AG09319 (cell line): ENCODE data around the gene TTC23L.
"Not testable (repeated sequence)": the region's sequence is repeated elsewhere in the genome, so short reads cannot be mapped to it uniquely, and the experiment has no call there.

Experiments used
- DNase-seq: peaks from one replicate; pipeline ENCODE4 v3.0.0-alpha.2; 2010; ENCODE audit warnings: low read depth; ENCODE audit errors: extremely low read depth
- TF ChIP-seq, protein P1 (sequence below): IDR thresholded peaks from 2 replicates; pipeline ENCODE4 v1.5.1; 2011; ENCODE audit warnings: low read depth, mild to moderate bottlenecking, inconsistent platforms, low read length, moderate library complexity

TTC23L gene

DNA sequence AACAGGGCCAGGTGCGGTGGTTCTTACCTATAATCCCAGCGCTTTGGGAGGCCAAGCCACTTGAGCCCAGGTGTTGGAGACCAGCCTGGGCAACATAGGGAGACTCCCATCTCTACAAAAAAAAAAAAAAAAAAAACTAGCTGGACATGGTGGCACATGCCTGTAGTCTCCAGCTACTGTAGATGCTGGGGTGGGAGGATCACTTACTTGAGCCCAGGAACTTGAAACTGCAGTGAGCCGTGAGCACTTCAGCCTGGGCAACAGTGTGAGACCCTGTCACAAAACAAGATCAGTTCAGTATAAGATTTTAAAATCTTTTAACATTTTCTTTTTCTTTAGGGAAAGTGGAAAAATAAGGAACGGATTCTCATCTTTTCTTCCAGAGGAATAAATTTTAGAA, 79.1 kb downstream of the TTC23L start:
- TF ChIP-seq, protein P1, sequence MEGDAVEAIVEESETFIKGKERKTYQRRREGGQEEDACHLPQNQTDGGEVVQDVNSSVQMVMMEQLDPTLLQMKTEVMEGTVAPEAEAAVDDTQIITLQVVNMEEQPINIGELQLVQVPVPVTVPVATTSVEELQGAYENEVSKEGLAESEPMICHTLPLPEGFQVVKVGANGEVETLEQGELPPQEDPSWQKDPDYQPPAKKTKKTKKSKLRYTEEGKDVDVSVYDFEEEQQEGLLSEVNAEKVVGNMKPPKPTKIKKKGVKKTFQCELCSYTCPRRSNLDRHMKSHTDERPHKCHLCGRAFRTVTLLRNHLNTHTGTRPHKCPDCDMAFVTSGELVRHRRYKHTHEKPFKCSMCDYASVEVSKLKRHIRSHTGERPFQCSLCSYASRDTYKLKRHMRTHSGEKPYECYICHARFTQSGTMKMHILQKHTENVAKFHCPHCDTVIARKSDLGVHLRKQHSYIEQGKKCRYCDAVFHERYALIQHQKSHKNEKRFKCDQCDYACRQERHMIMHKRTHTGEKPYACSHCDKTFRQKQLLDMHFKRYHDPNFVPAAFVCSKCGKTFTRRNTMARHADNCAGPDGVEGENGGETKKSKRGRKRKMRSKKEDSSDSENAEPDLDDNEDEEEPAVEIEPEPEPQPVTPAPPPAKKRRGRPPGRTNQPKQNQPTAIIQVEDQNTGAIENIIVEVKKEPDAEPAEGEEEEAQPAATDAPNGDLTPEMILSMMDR = no peak
- DNase-seq = no peak

DNA sequence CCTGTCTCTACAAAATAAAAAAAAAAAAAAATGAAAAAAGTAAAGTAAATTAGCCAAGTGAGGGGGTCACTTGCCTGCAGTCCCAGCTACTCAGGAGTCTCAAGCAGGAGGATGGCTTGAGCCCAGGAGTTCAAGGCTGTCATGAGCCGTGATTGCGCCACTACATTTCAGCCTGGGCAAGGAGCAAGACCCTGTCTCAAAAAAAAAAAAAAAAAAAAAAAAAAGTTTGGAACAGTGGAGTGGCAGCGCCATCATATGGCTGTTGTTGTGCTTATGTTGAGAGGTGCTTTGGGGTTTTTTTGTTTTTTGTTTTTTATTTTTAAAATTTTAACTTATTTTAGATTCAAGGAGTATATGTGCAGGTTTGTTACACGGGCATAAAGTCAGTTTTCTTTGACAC, 80.1 kb downstream of the TTC23L start:
- TF ChIP-seq, protein P1 = no peak; the same call in 1 of the 2 replicates
- no peak for DNase-seq

DNA sequence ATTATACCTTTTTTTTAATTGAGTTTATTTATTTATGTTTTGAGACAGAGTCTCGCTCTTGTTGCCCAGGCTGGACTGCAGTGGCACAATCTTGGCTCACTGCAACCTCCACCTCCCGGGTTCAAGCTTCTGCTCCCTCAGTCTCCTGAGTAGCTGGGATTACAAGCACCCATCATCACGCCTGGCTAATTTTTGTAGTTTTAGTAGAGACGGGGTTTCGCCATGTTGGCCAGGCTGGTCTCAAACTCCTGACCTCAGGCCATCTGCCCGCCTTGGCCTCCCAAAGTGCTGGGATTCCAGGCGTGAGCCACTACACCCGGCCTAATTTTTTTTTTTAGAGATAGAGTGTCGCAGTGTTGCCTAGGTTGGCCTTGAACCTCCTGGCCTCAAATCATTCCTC, 84.3 kb downstream of the TTC23L start:
- not testable (repeated sequence) for DNase-seq

DNA sequence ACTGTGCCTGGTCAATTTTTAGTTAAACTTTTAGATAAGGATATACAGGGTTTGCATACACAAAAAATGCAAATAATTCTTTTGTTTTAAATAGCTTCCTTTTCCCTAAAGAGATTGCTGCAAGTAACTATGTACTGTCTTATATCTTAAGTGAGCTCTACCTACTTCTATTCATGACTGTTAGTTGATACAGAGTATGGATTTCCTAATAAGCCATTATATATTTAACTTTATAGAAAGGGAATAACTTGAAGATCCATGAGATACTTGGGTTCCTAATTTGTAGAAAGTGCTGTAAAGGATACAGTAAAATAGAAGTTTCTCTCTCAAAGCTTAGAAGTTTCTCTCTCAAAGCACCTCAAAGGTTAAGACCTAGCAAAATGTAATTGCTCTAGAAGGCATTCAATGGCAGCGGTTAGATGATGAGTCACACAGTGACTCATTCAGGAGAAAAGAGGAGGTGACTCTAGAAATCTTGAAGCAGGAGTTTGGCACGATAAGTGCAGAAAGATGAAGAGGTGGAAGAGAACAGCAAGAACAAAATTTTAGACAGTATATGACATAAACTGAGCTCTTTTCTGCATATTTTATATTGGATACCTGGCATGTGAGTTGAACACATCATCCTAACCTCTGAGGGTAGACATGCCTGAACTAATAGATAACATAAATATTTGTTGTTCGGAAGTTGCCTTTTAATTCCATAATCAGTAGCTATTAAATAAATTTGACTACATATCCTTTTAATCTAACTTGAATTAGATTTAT, 84.9 kb downstream of the TTC23L start:
- TF ChIP-seq, protein P1 = no peak
- DNase-seq = peak; percentile 35

DNA sequence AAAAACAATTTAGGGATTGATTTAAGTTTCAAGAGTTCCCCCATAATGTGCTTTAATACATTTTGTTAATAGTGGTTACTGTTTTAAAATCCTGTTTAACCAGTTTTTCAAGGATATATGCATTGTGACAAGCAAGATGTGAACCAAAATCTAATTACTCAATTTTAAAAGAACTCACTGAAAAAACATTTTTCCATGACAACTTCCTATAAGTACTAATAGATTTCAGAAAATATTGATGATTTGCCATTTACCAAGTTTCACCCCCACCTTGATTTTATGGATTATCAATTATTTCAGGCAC, 85.5 kb downstream of the TTC23L start:
- TF ChIP-seq, protein P1 = no peak

DNA sequence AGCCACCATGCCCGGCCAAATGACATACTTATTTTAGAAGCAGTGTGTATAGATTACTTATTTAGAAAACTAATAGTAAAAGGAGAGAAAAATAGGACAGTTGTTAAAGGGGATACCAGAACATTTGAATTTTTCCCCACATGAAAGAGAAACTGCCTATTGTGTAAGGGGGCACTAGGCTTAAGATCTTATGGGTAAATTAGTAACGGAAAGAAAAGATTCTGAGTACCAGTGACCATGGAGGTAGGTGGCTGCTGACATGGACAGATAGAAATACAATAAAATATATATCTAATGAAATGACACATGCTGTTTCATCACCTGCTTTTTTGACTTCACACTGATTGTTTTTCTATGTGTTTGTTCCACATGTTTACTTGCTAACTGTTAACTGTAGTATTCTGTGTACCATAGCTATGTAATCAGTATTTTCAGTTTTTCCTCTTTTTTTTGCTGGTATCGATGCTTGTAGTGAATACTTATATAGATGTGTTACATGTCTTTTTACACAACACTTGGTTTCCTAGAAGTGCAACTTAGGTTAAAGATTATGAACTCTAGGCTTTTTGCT, 87.4 kb downstream of the TTC23L start:
- TF ChIP-seq, protein P1 = no peak
- DNase-seq = no peak

More for the DNA sequence above, 85.5 kb downstream of the TTC23L start:
- DNase-seq = no peak

DNA sequence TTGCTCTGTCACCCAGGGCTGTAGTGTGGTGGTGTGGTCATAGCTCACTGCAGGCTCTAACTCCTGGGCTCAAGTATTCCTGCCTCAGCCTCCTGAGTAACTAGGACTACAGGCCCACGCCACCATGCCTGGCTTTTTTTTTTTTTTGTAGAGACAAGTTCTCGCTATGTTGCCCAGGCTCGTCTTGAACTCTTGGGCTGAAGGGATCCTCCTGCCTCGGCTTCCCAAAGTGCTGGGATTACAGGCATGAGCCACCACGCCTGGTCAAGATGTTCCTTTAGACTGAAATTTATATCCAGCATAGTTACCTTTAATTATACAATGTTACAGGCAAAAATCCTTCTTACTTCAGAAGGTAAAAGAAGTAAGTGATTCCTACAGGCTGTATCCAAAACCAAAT, 88.8 kb downstream of the TTC23L start:
- TF ChIP-seq, protein P1 = no peak
- DNase-seq = no peak

DNA sequence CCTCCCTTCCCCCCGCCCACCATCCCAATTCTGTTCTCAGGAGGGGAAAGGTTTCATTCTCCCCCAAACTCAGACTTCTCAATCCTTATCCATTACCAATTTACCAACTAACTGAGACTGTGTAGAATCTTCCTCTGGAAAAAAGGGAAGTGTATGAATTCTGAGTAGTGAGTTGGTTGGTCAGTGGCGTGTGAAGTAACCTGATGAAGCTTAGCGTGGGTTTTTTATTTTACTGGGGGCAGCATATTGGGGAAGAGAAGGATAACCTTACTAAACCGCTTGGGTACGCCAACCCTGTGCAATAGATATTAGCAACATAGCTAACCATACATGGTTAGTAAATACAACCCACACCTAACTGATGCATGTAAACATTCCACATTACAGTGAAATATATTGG, 89.3 kb downstream of the TTC23L start:
- DNase-seq = no peak
- TF ChIP-seq, protein P1 = no peak
